ENCODE data around the gene PGBD4. TPM values are rescaled to one million over a fixed set of nuclear protein-coding genes. Genes with fewer than 3 reads are reported as not detected.

PGBD4 gene
- total RNA-seq, 2 experiments from 2014 or later: 4.1 to 4.4 TPM

GRCh38 chr15:34102175-34102925 is 467 bp downstream of the PGBD4 start:
- Histone ChIP-seq H3K4me2 (ENCODE audit: low read length) (peak overlapping the region; percentile 90), H4K20me1 (ENCODE audit: insufficient read depth, low read length) (no peaks in the 10 kb centered on the region), H3K79me2 (ENCODE audit: insufficient read depth, low read depth, low read length) (peaks cover 54% of the 10 kb centered on the region), H3K9me2 (ENCODE audit: insufficient read depth, low read length) (no peaks in the 10 kb centered on the region), H3K9me3 (ENCODE audit: low read length) (peaks cover 19% of the 10 kb centered on the region; the same call in 1 of the 2 replicates), H2AFZ (ENCODE audit: low read length) (peak overlapping the region; percentile 100), H3K27ac (ENCODE audit: low read depth, low read length, poor library complexity, severe bottlenecking) (peak overlapping the region; percentile 29), H3K4me1 (ENCODE audit: insufficient read depth, low read length, poor library complexity, severe bottlenecking) (peaks cover 24% of the 10 kb centered on the region), H3K4me3 (ENCODE audit: low read depth, low read length, poor library complexity, severe bottlenecking) (peak overlapping the region; percentile 90), H3K36me3 (ENCODE audit: insufficient read depth, low read length) (peaks cover 15% of the 10 kb centered on the region)
- CTCF ChIA-PET (ENCODE audit: unreplicated experiment): no interaction called here
- intact Hi-C loops (cut with micrococcal nuclease; ENCODE audit: unreplicated experiment): loop anchor here (5.0 kb wide), 1 partner anchor 105 kb away; no protein-coding TSS in a partner anchor
- TSS peak; percentile 86 for BruUV-seq (replicated peaks)
- POLR2A ChIA-PET: interaction anchor here (0.7 to 2.1 kb wide), 6 partner anchors 15 to 481 kb away, joined by 3 to 8 read pairs (median 3); partner anchors contain the start of genes GOLGA8B, KATNBL1 and LPCAT4
- TF ChIP-seq CTCF (conservative IDR thresholded peaks at IDR 0.05; ENCODE audit: low read length): no peak
- TF ChIP-seq EZH2phosphoT487 (IDR thresholded peaks at IDR 0.05; ENCODE audit: borderline replicate concordance, low read depth, low read length): no peak
- no peak for DNase-seq (ENCODE audit: low spot score)

GRCh38 chr15:34106423-34106822 is 4.5 kb downstream of the PGBD4 start:
- TF ChIP-seq EZH2phosphoT487 (IDR thresholded peaks at IDR 0.05; ENCODE audit: borderline replicate concordance, low read depth, low read length): no peak
- TF ChIP-seq CTCF (conservative IDR thresholded peaks at IDR 0.05; ENCODE audit: low read length): no peak
- no TSS peak for BruUV-seq (replicated peaks)
- intact Hi-C loops (cut with micrococcal nuclease; ENCODE audit: unreplicated experiment): no loop called here
- Histone ChIP-seq H3K27ac (ENCODE audit: low read depth, low read length, poor library complexity, severe bottlenecking) (no peak overlapping the region), H3K9me3 (ENCODE audit: low read length) (peaks cover 19% of the 10 kb centered on the region; the same call in 1 of the 2 replicates), H3K4me1 (ENCODE audit: insufficient read depth, low read length, poor library complexity, severe bottlenecking) (peaks cover 10% of the 10 kb centered on the region), H3K79me2 (ENCODE audit: insufficient read depth, low read depth, low read length) (peaks cover 13% of the 10 kb centered on the region), H3K4me3 (ENCODE audit: low read depth, low read length, poor library complexity, severe bottlenecking) (no peak overlapping the region), H4K20me1 (ENCODE audit: insufficient read depth, low read length) (no peaks in the 10 kb centered on the region), H3K36me3 (ENCODE audit: insufficient read depth, low read length) (peaks cover 6% of the 10 kb centered on the region; the same call in 1 of the 2 replicates), H2AFZ (ENCODE audit: low read length) (no peak overlapping the region), H3K4me2 (ENCODE audit: low read length) (no peak overlapping the region), H3K9me2 (ENCODE audit: insufficient read depth, low read length) (no peaks in the 10 kb centered on the region)
- DNase-seq (ENCODE audit: low spot score): no peak
- ChIA-PET POLR2A (no interaction called here), CTCF (ENCODE audit: unreplicated experiment) (no interaction called here)

- intact Hi-C loops (cut with micrococcal nuclease; ENCODE audit: unreplicated experiment): no loop called here
- CTCF ChIA-PET (ENCODE audit: unreplicated experiment): no interaction called here
Observed at GRCh38 chr15:34107315-34107714, 5.4 kb downstream of the PGBD4 start.

More at GRCh38 chr15:34107315-34107714, 5.4 kb downstream of the PGBD4 start:
- no peak for DNase-seq (ENCODE audit: low spot score)
- TF ChIP-seq CTCF (conservative IDR thresholded peaks at IDR 0.05; ENCODE audit: low read length) (no peak), EZH2phosphoT487 (IDR thresholded peaks at IDR 0.05; ENCODE audit: borderline replicate concordance, low read depth, low read length) (no peak)
- Histone ChIP-seq H3K4me1 (ENCODE audit: insufficient read depth, low read length, poor library complexity, severe bottlenecking) (peaks cover 6% of the 10 kb centered on the region), H3K36me3 (ENCODE audit: insufficient read depth, low read length) (peaks cover 6% of the 10 kb centered on the region; the same call in 1 of the 2 replicates), H3K27ac (ENCODE audit: low read depth, low read length, poor library complexity, severe bottlenecking) (no peak overlapping the region), H3K9me3 (ENCODE audit: low read length) (peaks cover 17% of the 10 kb centered on the region; the same call in 1 of the 2 replicates), H3K4me2 (ENCODE audit: low read length) (no peak overlapping the region), H3K9me2 (ENCODE audit: insufficient read depth, low read length) (no peaks in the 10 kb centered on the region), H2AFZ (ENCODE audit: low read length) (no peak overlapping the region), H3K4me3 (ENCODE audit: low read depth, low read length, poor library complexity, severe bottlenecking) (no peak overlapping the region), H4K20me1 (ENCODE audit: insufficient read depth, low read length) (no peaks in the 10 kb centered on the region), H3K79me2 (ENCODE audit: insufficient read depth, low read depth, low read length) (peaks cover 7% of the 10 kb centered on the region)
- no TSS peak for BruUV-seq (replicated peaks)
- POLR2A ChIA-PET: no interaction called here
